ENCODE results near the gene MVK.

The MVK gene

GRCh38 chr12:109568486-109568885 is 5.1 kb upstream of the MVK start:
- no peak for DNase-seq

- no peak for DNase-seq
These were observed 1.7 kb upstream of the MVK start for GRCh38 chr12:109571773-109572505.

GRCh38 chr12:109572506-109572845 is 1.1 kb upstream of the MVK start:
- no peak for DNase-seq

- DNase-seq = no peak
These were observed 285 bp downstream of the MVK start for GRCh38 chr12:109573914-109574244.

- DNase-seq = no peak
These were observed 2.1 kb downstream of the MVK start for GRCh38 chr12:109575683-109576082.

GRCh38 chr12:109577311-109577710 is 3.7 kb downstream of the MVK start:
- no peak for DNase-seq

- DNase-seq = no peak
These were observed 4.8 kb downstream of the MVK start for GRCh38 chr12:109578330-109578927.

GRCh38 chr12:109579639-109580038 is 6.0 kb downstream of the MVK start:
- DNase-seq = no peak

GRCh38 chr12:109580272-109580671 is 6.7 kb downstream of the MVK start:
- no peak for DNase-seq

- DNase-seq = no peak
These were observed 7.2 kb downstream of the MVK start for GRCh38 chr12:109580684-109581333.

- DNase-seq = no peak
These were observed 7.7 kb downstream of the MVK start for GRCh38 chr12:109581334-109581691.

- DNase-seq = no peak
These were observed 8.3 kb downstream of the MVK start for GRCh38 chr12:109581856-109582255.

GRCh38 chr12:109582636-109583035 is 9.0 kb downstream of the MVK start:
- no peak for DNase-seq

GRCh38 chr12:109583733-109584132 is 10.1 kb downstream of the MVK start:
- no peak for DNase-seq

- DNase-seq = no peak
These were observed 13.0 kb downstream of the MVK start for GRCh38 chr12:109586385-109587296.

GRCh38 chr12:109587921-109588320 is 14.3 kb downstream of the MVK start:
- DNase-seq = no peak

- no peak for DNase-seq
These were observed 15.1 kb downstream of the MVK start for GRCh38 chr12:109588461-109589239.

- no peak for DNase-seq
These were observed 15.6 kb downstream of the MVK start for GRCh38 chr12:109589240-109589590.

- DNase-seq = no peak
These were observed 16.2 kb downstream of the MVK start for GRCh38 chr12:109589691-109590245.

- no peak for DNase-seq
These were observed 17.0 kb downstream of the MVK start for GRCh38 chr12:109590566-109590965.

- no peak for DNase-seq
These were observed 17.4 kb downstream of the MVK start for GRCh38 chr12:109591041-109591440.

GRCh38 chr12:109592195-109592904 is 18.8 kb downstream of the MVK start:
- DNase-seq = no peak

Measured in cerebellar nuclear complex (tissue), 1 donor.